IMR-90 (cell line): ENCODE measurements around the gene TENT4B. TPM values are rescaled to one million over a fixed set of nuclear protein-coding genes. Genes with fewer than 3 reads are reported as not detected.

ENCODE experiments used
- ATAC-seq: fragments of 200-7000 bp; cut with Tn5 transposase; 2 replicates; pipeline ENCODE4 v1.9.1; 2020; ENCODE audit warnings: low read depth, mild to moderate bottlenecking, moderate library complexity
- BruUV-seq: library from RNA; stranded (reverse); fragments of 400-500 nt; replicated peaks from 2 replicates; lab custom pipeline; 2021; lab: Mats Ljungman, UMichigan
- CTCF ChIA-PET: fragments of 300-600 bp; formaldehyde crosslinking; extraction: SDS; loops from one replicate; lab custom pipeline; 2021; ENCODE audit warnings: antibody characterized with exemption; lab: Yijun Ruan, JAX
- POLR2A ChIA-PET: fragments of 300-600 bp; sonication (Branson Sonifier 250); formaldehyde crosslinking; loops from one replicate; lab custom pipeline; 2022; ENCODE audit warnings: antibody characterized with exemption; ENCODE audit not compliant: unreplicated experiment; lab: Charles Lee
- DNase-seq: peaks from one replicate; pipeline ENCODE4 v3.0.0; 2013
- H2AFZ ChIP-seq: replicated peaks from 2 replicates; pipeline ENCODE3; 2013; ENCODE audit warnings: low read length, mild to moderate bottlenecking; ENCODE audit not compliant: poor library complexity
- H2AK5ac ChIP-seq: 2 replicates; pipeline ENCODE4 v1.6.1; 2013; ENCODE audit warnings: low read depth, low read length, inconsistent platforms
- H2AK9ac ChIP-seq: replicated peaks from 2 replicates; pipeline ENCODE3; 2013; ENCODE audit warnings: mild to moderate bottlenecking, low read depth, low read length, moderate library complexity; ENCODE audit not compliant: poor library complexity
- H2BK120ac ChIP-seq: 2 replicates; pipeline ENCODE4 v1.6.1; 2013; ENCODE audit warnings: low read depth, low read length, inconsistent platforms
- H2BK15ac ChIP-seq: 3 replicates; pipeline ENCODE4 v1.6.1; 2013; ENCODE audit warnings: low read depth, low read length, inconsistent platforms
- H2BK20ac ChIP-seq: 2 replicates; pipeline ENCODE4 v1.6.1; 2013; ENCODE audit warnings: low read depth, mild to moderate bottlenecking, inconsistent platforms, low read length, moderate library complexity
- H2BK5ac ChIP-seq: 2 replicates; pipeline ENCODE4 v1.6.1; 2013; ENCODE audit warnings: mild to moderate bottlenecking, low read depth, low read length, inconsistent platforms; ENCODE audit not compliant: poor library complexity, severe bottlenecking
- H3K14ac ChIP-seq: replicated peaks from 2 replicates; pipeline ENCODE4 v1.6.1; 2013; ENCODE audit warnings: low read depth, low read length, inconsistent platforms
- H3K18ac ChIP-seq: 2 replicates; pipeline ENCODE4 v1.6.1; 2013; ENCODE audit warnings: low read depth, low read length, control low read depth
- H3K23ac ChIP-seq: 2 replicates; pipeline ENCODE4 v1.6.1; 2013; ENCODE audit warnings: low read depth, low read length, inconsistent platforms
- H3K27ac ChIP-seq: 2 replicates; pipeline ENCODE4 v1.5.1; 2013; ENCODE audit warnings: mild to moderate bottlenecking, control low read depth, low read length; ENCODE audit not compliant: insufficient read depth
- H3K27me3 ChIP-seq: 2 replicates; pipeline ENCODE4 v1.6.1; 2013; ENCODE audit warnings: low read length; ENCODE audit not compliant: control insufficient read depth, insufficient read depth
- H3K36me3 ChIP-seq: 2 replicates; pipeline ENCODE4 v1.6.1; 2013; ENCODE audit warnings: low read length, mixed read lengths; ENCODE audit not compliant: control insufficient read depth, insufficient read depth
- H3K4ac ChIP-seq: 2 replicates; pipeline ENCODE4 v1.6.1; 2013; ENCODE audit warnings: low read depth, low read length, inconsistent platforms
- H3K4me1 ChIP-seq: 2 replicates; pipeline ENCODE4 v1.6.1; 2013; ENCODE audit warnings: low read length, mixed read lengths; ENCODE audit not compliant: control insufficient read depth, insufficient read depth
- H3K4me2 ChIP-seq: 2 replicates; pipeline ENCODE4 v1.6.1; 2013; ENCODE audit warnings: low read depth, mild to moderate bottlenecking, control low read depth, low read length, moderate library complexity
- H3K4me3 ChIP-seq: 2 replicates; pipeline ENCODE4 v1.5.1; 2013; ENCODE audit warnings: low read depth, mild to moderate bottlenecking, control low read depth, low read length, moderate library complexity; ENCODE audit not compliant: insufficient read depth
- H3K56ac ChIP-seq: 2 replicates; pipeline ENCODE4 v1.6.1; 2013; ENCODE audit warnings: low read length, inconsistent platforms; ENCODE audit not compliant: insufficient read depth; ENCODE audit errors: extremely low read depth
- H3K79me1 ChIP-seq, 2 experiments: 2 replicates each; pipeline ENCODE4 v1.6.1; 2013; ENCODE audit warnings: low read length in 2 of 2, inconsistent platforms in 1 of 2, low read depth in 1 of 2
- H3K9ac ChIP-seq: 2 replicates; pipeline ENCODE4 v1.6.1; 2013; ENCODE audit warnings: low read depth, low read length, control low read depth
- H3K9me1 ChIP-seq: 2 replicates; pipeline ENCODE4 v1.6.1; 2013; ENCODE audit warnings: low read length, inconsistent platforms; ENCODE audit not compliant: insufficient read depth
- H3K9me3 ChIP-seq: 2 replicates; pipeline ENCODE4 v1.6.1; 2013; ENCODE audit warnings: low read length; ENCODE audit not compliant: control insufficient read depth, insufficient read depth
- H4K20me1 ChIP-seq: 2 replicates; pipeline ENCODE4 v1.6.1; 2013; ENCODE audit warnings: low read length, inconsistent platforms; ENCODE audit not compliant: insufficient read depth
- H4K5ac ChIP-seq: 2 replicates; pipeline ENCODE4 v1.6.1; 2013; ENCODE audit warnings: mild to moderate bottlenecking, low read depth, low read length, control low read depth
- H4K8ac ChIP-seq, 2 experiments: 2 replicates each; pipeline ENCODE4 v1.6.1; 2013; ENCODE audit warnings: low read depth in 2 of 2, low read length in 2 of 2, control low read depth in 1 of 2, inconsistent platforms in 1 of 2
- H4K91ac ChIP-seq: 2 replicates; pipeline ENCODE4 v1.6.1; 2013; ENCODE audit warnings: low read depth, low read length, inconsistent platforms; ENCODE audit not compliant: insufficient read depth
- CHD1 ChIP-seq: IDR thresholded peaks from 2 replicates; pipeline ENCODE4 v1.6.1; 2012; ENCODE audit warnings: low read depth, low read length, improper control_type of control experiment
- WGBS, 2 experiments: methylation state at CpG; one replicate each; pipeline versions ENCODE4 v1.1.5 to v1.1.7; 2013; ENCODE audit warnings: missing lambda C conversion rate in 2 of 2; ENCODE audit not compliant: insufficient read length in 1 of 2; ENCODE audit errors: extremely low coverage in 2 of 2; 5-methylcytosine and 5-hydroxymethylcytosine counted together
- dilution Hi-C: fragments of 300-500 bp; cut with HindIII; formaldehyde crosslinking; loops from one replicate; pipeline ENCODE4 v1.14.3; 2018; ENCODE audit warnings: low sequenced_read_pairs; ENCODE audit not compliant: unreplicated experiment
- in situ Hi-C: fragments of 300-500 bp; cut with MboI; formaldehyde crosslinking; loops from 3 replicates; pipeline ENCODE4 v1.14.3; 2019; ENCODE audit warnings: low sequenced_read_pairs, inconsistent platforms, mixed read lengths
- intact Hi-C: fragments of 100-400 bp; cut with micrococcal nuclease; formaldehyde crosslinking; loops from 2 replicates; pipeline ENCODE4 v1.10.0; 2022
- polyA plus RNA-seq, 3 experiments: library from polyadenylated mRNA; depleted of rRNA; stranded (reverse); fragments of >200 nt; gene quantifications; 2 replicates each; pipeline ENCODE4 v1.2.3, GENCODE V29; 2012; ENCODE audit warnings: low replicate concordance in 1 of 3
- total RNA-seq: library from RNA; depleted of rRNA; stranded (reverse); fragments of >200 nt; gene quantifications from 2 replicates; pipeline ENCODE4 v1.2.3, GENCODE V29; 2012

Gene TENT4B
- total and polyA plus RNA-seq, 2 of the 4 experiments (the other 2 are of a cell fraction): 4.1 to 7.0 TPM

DNA sequence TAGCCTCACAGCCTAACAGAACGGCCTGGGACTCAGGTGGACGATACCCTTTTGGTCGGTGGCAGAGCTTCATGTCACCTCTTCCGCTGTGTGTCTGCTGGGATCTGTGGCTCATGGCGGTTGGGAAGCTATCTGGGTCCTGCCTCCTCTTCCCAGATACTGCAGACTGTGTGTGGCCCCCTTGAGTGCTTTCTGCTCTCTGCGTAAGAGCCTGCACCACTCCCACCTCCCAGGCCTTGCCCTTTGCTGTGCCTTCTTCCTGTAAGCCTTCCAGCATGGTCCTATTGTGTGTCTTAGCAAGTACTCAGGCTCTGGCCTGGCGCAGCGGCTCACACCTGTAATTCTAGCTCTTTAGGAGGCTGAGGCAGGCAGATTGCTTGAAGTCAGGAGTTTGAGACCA, 95.7 kb downstream of the TENT4B start:
- no peak for TF ChIP-seq CHD1

More for the DNA sequence above, 95.7 kb downstream of the TENT4B start:
- in situ Hi-C loops: no loop called here
- 96% methylated on average over 4 of the region's 8 CpGs; no CpG with 5 or more reads in 1 of the 2 experiments for WGBS, 2 experiments
- ATAC-seq: no peak
- Histone ChIP-seq H2BK120ac (no peak overlapping the region), H3K14ac (no peak overlapping the region), H3K56ac (no peak overlapping the region), H4K5ac (no peak overlapping the region), H2BK5ac (no peak overlapping the region), H3K9ac (no peak overlapping the region), H4K8ac (no peak overlapping the region), H2BK15ac (no peak overlapping the region), H2BK20ac (no peak overlapping the region), H3K18ac (no peak overlapping the region), H3K23ac (no peak overlapping the region), H2AK5ac (no peak overlapping the region), H3K27ac (no peak overlapping the region), H3K4me3 (no peak overlapping the region), H3K4me2 (no peak overlapping the region), H3K79me1 (no peaks in the 10 kb centered on the region), H2AFZ (no peak overlapping the region), H3K4ac (no peak overlapping the region), H3K27me3 (peaks cover 30% of the 10 kb centered on the region), H3K36me3 (no peaks in the 10 kb centered on the region), H3K4me1 (peaks cover 14% of the 10 kb centered on the region), H4K91ac (no peak overlapping the region), H3K9me3 (no peaks in the 10 kb centered on the region), H3K9me1 (peaks cover 4% of the 10 kb centered on the region; the same call in 1 of the 2 replicates), H4K20me1 (no peaks in the 10 kb centered on the region; the same call in 1 of the 2 replicates), H2AK9ac (no peak overlapping the region)
- no peak for DNase-seq
- dilution Hi-C loops: no loop called here
- ChIA-PET POLR2A (no interaction called here), CTCF (no interaction called here)
- BruUV-seq: no TSS peak
- intact Hi-C loops: no loop called here
